IgD-negative memory B cell (primary cell): ENCODE measurements around the gene ZNF317. TPM values are rescaled to one million over a fixed set of nuclear protein-coding genes. Genes with fewer than 3 reads are reported as not detected.

Experiments used
- H3K27ac Mint-ChIP-seq, 3 donors: one replicate each; pipeline ENCODE4 v1.8.0; 2020 to 2022; ENCODE audit warnings: mild to moderate bottlenecking in 3 of 3, mixed read lengths in 3 of 3, moderate library complexity in 1 of 3
- H3K27me3 Mint-ChIP-seq: one replicate; pipeline ENCODE4 v1.8.0; 2021; ENCODE audit warnings: mixed read lengths
- H3K36me3 Mint-ChIP-seq: one replicate; pipeline ENCODE4 v1.8.0; 2020; ENCODE audit warnings: mild to moderate bottlenecking, mixed read lengths
- H3K4me1 Mint-ChIP-seq, 3 donors: one replicate each; pipeline ENCODE4 v1.8.0; 2020 to 2022; ENCODE audit warnings: mixed read lengths in 3 of 3, mild to moderate bottlenecking in 1 of 3
- H3K4me3 Mint-ChIP-seq, 4 donors: one replicate each; pipeline ENCODE4 v1.8.0; 2020 to 2022; ENCODE audit warnings: mild to moderate bottlenecking in 4 of 4, mixed read lengths in 4 of 4, moderate library complexity in 3 of 4
- H3K9me3 Mint-ChIP-seq, 3 donors: one replicate each; pipeline ENCODE4 v1.8.0; 2020 to 2021; ENCODE audit warnings: mixed read lengths in 3 of 3, mild to moderate bottlenecking in 1 of 3
- polyA plus RNA-seq: library from polyadenylated mRNA; unstranded; fragments of 300-500 nt; fragmentation: Illumina TruSeq; gene quantifications from one replicate; pipeline ENCODE4 v1.2.3, GENCODE V29; 2021

Gene ZNF317
- polyA plus RNA-seq: 51.6 TPM

DNA sequence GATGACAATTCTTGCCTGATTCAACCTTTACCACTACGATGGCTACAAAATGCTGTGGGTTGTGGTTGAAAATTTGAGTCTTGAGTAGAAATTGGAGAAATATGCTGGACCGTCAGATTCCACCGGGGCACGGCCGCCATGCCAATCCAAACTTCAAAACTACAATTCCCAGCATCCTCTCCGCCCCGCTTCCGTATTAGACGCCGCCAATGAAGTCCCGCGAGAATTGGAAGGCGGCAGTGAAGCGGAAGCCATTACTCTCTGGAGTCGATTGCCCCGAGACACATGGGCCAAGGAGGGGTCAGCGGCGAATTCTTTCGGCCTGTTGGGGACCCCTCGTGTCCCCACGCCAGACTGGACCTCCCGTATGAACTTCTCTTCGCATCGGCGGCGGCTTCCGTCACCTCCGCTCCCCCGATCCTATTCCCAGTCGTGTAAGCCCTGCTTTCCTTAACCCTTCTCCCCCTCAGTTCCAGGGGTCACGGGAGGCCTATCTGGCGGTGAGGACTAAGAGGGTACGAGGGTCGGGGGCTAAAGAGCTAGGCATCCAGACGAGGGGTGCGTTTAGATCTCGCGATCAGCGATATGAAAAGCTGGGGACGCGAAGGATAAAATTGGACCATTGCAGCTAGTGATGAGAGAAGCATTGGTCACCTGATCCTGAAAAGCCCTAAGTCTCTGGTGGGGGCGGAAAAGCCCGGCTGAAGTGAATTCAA lies at the start of gene ZNF317:
TSS of gene ZNF317 (plus strand) at position 239 of the 716 bp plus-strand sequence. CDS start 15,620 bp downstream, outside the sequence.
- Mint-ChIP-seq H3K4me1 (peaks cover 19 to 25% (median 21%) of the 10 kb centered on the region in 3 donors), H3K36me3 (peaks cover 13% of the 10 kb centered on the region), H3K4me3 (peak within 1 kb of the TSS; percentile 97 to 100 (median 98)), H3K27ac (peak within 1 kb of the TSS; percentile 87 to 99 (median 97)), H3K9me3 (peaks cover 0 to 8% (median 5%) of the 10 kb centered on the region in 3 donors), H3K27me3 (peaks cover 2% of the 10 kb centered on the region)

GRCh38 chr19:9107375-9107774 lies 32.8 kb upstream of the ZNF317 start, which contains the start of gene OR7G2:
Gene OR7G2 (minus strand): TSS chr19:9107475. CDS start chr19:9103243, 4,232 bp downstream.
- H3K27me3 Mint-ChIP-seq: peaks cover 8% of the 10 kb centered on the region
- no peaks in the 10 kb centered on the region for H3K4me1 Mint-ChIP-seq
- no peaks in the 10 kb centered on the region for H3K36me3 Mint-ChIP-seq
- H3K9me3 Mint-ChIP-seq: no peaks in the 10 kb centered on the region
- H3K27ac Mint-ChIP-seq: peak within 1 kb of the TSS in 1 of 3 donors; percentile 31
- no peak within 1 kb of the TSS for H3K4me3 Mint-ChIP-seq

DNA sequence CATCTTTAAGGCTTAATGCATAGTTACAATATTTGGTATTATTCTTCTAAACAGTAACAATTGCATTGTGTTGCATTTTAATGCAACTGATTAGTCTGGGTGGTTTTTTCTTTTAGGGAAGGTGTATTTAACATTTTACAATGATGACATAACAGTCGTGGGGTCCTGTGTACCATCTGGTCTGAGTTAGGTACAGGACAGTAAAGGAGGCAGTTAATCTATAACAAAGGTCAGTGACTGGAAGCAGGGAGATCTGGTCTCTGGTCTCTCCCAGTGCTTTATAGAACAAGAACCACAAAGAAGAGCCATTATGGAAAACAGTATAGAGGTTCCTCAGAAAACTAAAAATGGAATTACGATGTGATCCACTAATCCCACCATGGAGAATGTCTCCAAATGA lies 30.2 kb upstream of the ZNF317 start:
- no peaks in the 10 kb centered on the region for H3K4me1 Mint-ChIP-seq
- no peak overlapping the region for H3K4me3 Mint-ChIP-seq
- H3K27me3 Mint-ChIP-seq: peaks cover 6% of the 10 kb centered on the region
- no peaks in the 10 kb centered on the region for H3K36me3 Mint-ChIP-seq
- no peak overlapping the region for H3K27ac Mint-ChIP-seq
- no peaks in the 10 kb centered on the region for H3K9me3 Mint-ChIP-seq

DNA sequence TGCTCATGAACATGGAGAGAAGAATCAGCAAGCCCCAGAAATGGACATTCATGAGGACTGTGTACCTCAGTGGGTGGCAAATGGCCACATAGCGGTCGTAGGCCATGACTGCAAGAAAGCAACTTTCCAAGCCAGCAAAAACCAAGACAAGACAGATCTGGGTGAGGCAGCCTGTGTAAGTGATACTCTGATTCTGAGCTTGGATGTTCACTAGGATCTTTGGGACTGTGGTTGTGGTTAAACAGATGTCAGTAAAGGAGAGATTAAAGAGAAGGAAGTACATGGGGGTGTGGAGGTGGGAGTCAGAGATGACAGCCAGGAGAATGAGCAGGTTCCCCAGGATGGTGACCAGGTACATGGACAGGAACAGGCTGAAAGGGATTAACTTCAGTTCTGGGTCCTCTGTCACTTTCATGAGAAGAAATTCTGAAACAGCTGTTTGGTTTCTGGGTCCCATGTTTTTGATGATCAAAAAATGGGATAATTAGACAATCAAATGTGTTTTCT lies 24.8 kb upstream of the ZNF317 start, which contains the start of gene OR7G1:
TSS of gene OR7G1 (minus strand) at position 457 of the 507 bp plus-strand sequence. CDS start at position 457, 0 bp downstream.
- H3K4me1 Mint-ChIP-seq: no peaks in the 10 kb centered on the region
- no peaks in the 10 kb centered on the region for H3K36me3 Mint-ChIP-seq
- H3K27me3 Mint-ChIP-seq: peaks cover 2% of the 10 kb centered on the region
- H3K27ac Mint-ChIP-seq: no peak within 1 kb of the TSS
- H3K9me3 Mint-ChIP-seq: no peaks in the 10 kb centered on the region
- no peak within 1 kb of the TSS for H3K4me3 Mint-ChIP-seq

DNA sequence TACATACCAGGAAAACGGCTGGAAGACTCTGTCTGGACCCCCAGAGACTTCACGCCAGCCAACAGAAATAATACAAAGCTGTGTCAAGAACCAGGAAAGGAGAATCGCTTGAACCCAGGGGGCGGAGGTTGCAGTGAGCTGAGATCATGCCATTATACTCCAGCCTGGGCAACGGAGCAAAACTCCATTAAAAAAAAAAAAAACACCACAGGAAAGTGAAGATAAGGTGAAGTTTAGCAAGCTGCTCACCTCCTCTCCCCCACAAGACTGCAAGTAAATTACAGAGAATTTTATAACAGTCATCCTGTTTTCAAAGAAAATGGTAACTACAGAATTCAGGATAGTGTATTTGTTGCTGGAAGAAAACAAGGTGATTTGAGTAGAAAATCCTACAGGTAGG lies 23.6 kb upstream of the ZNF317 start:
- Mint-ChIP-seq H3K36me3 (no peaks in the 10 kb centered on the region), H3K27me3 (peaks cover 3% of the 10 kb centered on the region), H3K27ac (no peak overlapping the region)

DNA sequence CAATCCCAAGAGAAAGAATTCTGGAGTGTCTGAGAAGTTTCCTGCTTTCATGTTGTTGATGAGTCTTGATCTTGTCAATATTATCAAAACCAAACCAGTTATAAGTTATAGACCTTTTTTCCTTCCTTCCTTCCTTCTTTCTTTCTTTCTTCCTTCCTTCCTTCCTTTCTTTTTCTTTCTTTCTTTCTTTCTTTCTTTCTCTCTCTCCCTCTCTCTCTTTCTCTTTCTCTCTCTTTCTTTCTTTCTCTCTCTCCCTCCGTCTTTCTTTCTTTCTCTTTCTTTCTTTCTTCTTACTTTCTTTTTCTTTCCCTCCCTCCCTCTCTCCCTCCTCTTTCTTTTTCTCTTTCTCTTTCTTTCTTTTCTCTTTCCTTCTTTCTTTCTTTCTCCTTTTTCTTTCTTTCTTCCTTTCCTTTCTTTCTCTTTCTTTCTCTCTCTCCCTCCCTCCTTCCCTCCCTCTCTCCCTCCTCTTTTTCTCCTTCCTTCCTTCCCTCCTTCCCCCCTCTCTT lies 13.2 kb upstream of the ZNF317 start, which contains the start of gene OR7G3:
TSS of gene OR7G3 (minus strand) at position 51 of the 506 bp plus-strand sequence. CDS start at position 51, 0 bp downstream.
- Mint-ChIP-seq H3K4me1 (peaks cover 5 to 9% (median 7%) of the 10 kb centered on the region in 3 donors), H3K9me3 (peaks cover 0 to 2% (median 0%) of the 10 kb centered on the region in 3 donors), H3K4me3 (no peak within 1 kb of the TSS), H3K36me3 (no peaks in the 10 kb centered on the region), H3K27me3 (no peaks in the 10 kb centered on the region), H3K27ac (no peak within 1 kb of the TSS)

More for the DNA sequence above, 23.6 kb upstream of the ZNF317 start:
- H3K4me3 Mint-ChIP-seq: no peak overlapping the region
- H3K9me3 Mint-ChIP-seq: peaks cover 0 to 2% (median 2%) of the 10 kb centered on the region in 3 donors
- no peaks in the 10 kb centered on the region for H3K4me1 Mint-ChIP-seq

DNA sequence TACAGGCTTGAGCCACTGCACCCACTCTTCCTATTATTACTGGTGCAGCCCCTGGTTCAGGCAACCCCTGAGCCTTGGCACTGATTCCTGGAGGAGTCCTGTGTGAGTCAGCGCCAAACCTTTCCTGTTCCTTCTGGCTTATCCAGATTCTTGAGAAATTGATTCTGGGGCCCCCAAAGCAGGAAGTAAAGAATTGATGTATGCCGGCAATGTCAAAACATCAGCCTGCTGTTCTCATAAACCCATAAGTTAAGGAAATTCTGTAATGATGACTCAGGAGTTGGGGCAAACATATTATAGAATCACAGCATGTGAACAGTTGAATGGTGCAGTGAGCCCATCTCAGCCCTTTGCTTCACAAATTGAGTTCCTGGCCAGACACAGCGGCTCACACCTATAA lies 12.0 kb upstream of the ZNF317 start:
- Mint-ChIP-seq H3K27me3 (no peaks in the 10 kb centered on the region), H3K9me3 (peaks cover 0 to 2% (median 0%) of the 10 kb centered on the region in 3 donors), H3K36me3 (no peaks in the 10 kb centered on the region), H3K27ac (no peak overlapping the region), H3K4me1 (peaks cover 5 to 9% (median 7%) of the 10 kb centered on the region in 3 donors), H3K4me3 (no peak overlapping the region)

DNA sequence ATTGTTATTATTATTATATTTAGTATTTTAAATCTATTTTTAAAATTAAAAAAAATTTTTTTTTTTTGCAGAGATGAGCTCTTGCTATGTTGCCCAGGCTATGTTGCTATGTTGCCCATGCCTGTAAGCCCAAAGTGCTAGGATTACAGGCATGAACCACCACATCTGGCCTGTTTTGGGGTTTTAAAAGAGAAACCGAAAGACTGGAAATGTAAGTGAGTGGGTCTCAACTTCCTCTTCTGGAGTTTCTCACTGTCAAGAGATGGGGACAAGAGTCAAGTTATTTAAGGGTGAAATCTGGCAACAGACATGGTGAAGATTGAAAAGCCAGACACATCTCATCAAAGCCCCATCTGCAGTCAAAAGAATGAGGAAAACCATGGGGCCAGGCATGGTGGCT lies 9.2 kb upstream of the ZNF317 start:
- H3K27me3 Mint-ChIP-seq: peaks cover 2% of the 10 kb centered on the region
- H3K4me3 Mint-ChIP-seq: no peak overlapping the region
- H3K27ac Mint-ChIP-seq: peak overlapping the region in 1 of 3 donors; percentile 11
- peaks cover 5 to 7% (median 7%) of the 10 kb centered on the region in 3 donors for H3K4me1 Mint-ChIP-seq
- no peaks in the 10 kb centered on the region for H3K36me3 Mint-ChIP-seq
- peaks cover 0 to 2% (median 0%) of the 10 kb centered on the region in 3 donors for H3K9me3 Mint-ChIP-seq

- Mint-ChIP-seq H3K9me3 (peaks cover 0 to 2% (median 0%) of the 10 kb centered on the region in 3 donors), H3K4me1 (peaks cover 5 to 8% (median 8%) of the 10 kb centered on the region in 3 donors), H3K27ac (no peak overlapping the region), H3K27me3 (peaks cover 2% of the 10 kb centered on the region), H3K4me3 (no peak overlapping the region), H3K36me3 (no peaks in the 10 kb centered on the region)
These were observed 7.8 kb upstream of the ZNF317 start for GRCh38 chr19:9132422-9132821.

DNA sequence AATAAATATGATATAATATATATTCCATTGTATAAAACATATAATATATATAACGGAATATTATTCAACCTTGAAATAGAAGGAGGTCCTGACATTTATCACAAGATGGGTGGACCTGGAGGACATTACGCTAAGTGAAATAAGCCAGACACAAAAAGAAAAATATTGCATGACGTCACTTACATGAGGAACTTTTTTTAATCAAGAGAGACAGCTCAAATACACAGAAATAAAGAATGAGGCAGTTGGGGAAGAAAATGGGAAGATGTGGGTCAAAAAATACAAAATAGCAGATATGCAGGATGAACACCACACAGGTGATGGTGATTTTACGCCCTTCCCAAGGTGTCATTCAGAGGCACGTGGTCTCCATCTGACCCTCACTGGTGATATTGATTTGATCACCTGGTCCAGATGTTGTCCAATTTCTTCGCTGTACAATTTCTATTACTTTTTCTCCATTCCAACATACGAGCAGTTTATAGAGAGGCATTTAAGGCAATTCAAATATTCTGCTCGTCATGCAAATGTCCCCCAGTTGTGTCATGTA lies 513 bp upstream of the ZNF317 start:
- H3K4me3 Mint-ChIP-seq: peak overlapping the region; percentile 97 to 100 (median 98)
- H3K4me1 Mint-ChIP-seq: peaks cover 15 to 22% (median 21%) of the 10 kb centered on the region in 3 donors
- H3K27ac Mint-ChIP-seq: peak overlapping the region; percentile 87 to 99 (median 97)
- H3K27me3 Mint-ChIP-seq: peaks cover 2% of the 10 kb centered on the region
- peaks cover 0 to 5% (median 2%) of the 10 kb centered on the region in 3 donors for H3K9me3 Mint-ChIP-seq
- H3K36me3 Mint-ChIP-seq: peaks cover 8% of the 10 kb centered on the region

- no peak overlapping the region for H3K27ac Mint-ChIP-seq
- H3K36me3 Mint-ChIP-seq: peaks cover 31% of the 10 kb centered on the region
- H3K4me3 Mint-ChIP-seq: peak overlapping the region in 1 of 4 donors; percentile 74
- peaks cover 27 to 36% (median 28%) of the 10 kb centered on the region in 3 donors for H3K4me1 Mint-ChIP-seq
- H3K9me3 Mint-ChIP-seq: peaks cover 0 to 16% (median 11%) of the 10 kb centered on the region in 3 donors
- no peaks in the 10 kb centered on the region for H3K27me3 Mint-ChIP-seq
These were observed 4.7 kb downstream of the ZNF317 start for GRCh38 chr19:9144920-9145319.

GRCh38 chr19:9146882-9147281 lies 6.7 kb downstream of the ZNF317 start:
- H3K36me3 Mint-ChIP-seq: peaks cover 31% of the 10 kb centered on the region
- H3K4me1 Mint-ChIP-seq: peaks cover 34 to 37% (median 36%) of the 10 kb centered on the region in 3 donors
- H3K27ac Mint-ChIP-seq: no peak overlapping the region
- no peak overlapping the region for H3K4me3 Mint-ChIP-seq
- H3K27me3 Mint-ChIP-seq: no peaks in the 10 kb centered on the region
- H3K9me3 Mint-ChIP-seq: peaks cover 0 to 25% (median 14%) of the 10 kb centered on the region in 3 donors

DNA sequence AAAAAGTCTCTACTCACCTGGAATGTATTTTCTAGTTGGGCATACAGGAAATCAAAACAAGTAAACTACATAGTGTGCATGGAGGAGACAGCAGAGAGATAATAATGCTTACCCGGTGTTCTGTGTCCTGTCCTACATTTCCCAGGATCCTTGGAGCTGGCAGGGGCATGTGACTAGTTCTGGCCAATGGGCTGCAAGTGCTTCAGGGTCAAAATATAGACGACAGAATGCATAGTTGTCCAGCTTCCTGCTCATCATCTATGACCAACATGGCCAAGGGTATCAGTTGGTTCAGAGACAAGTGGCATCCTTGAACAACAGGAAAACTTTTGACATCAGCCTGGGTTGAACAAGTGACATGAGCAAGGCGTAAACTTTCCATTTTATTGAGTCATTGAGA lies 8.5 kb downstream of the ZNF317 start:
- Mint-ChIP-seq H3K4me1 (peaks cover 30 to 36% (median 30%) of the 10 kb centered on the region in 3 donors), H3K4me3 (peak overlapping the region in 1 of 4 donors; percentile 32), H3K27ac (no peak overlapping the region), H3K9me3 (peaks cover 3 to 25% (median 19%) of the 10 kb centered on the region in 3 donors), H3K36me3 (peaks cover 42% of the 10 kb centered on the region), H3K27me3 (no peaks in the 10 kb centered on the region)

DNA sequence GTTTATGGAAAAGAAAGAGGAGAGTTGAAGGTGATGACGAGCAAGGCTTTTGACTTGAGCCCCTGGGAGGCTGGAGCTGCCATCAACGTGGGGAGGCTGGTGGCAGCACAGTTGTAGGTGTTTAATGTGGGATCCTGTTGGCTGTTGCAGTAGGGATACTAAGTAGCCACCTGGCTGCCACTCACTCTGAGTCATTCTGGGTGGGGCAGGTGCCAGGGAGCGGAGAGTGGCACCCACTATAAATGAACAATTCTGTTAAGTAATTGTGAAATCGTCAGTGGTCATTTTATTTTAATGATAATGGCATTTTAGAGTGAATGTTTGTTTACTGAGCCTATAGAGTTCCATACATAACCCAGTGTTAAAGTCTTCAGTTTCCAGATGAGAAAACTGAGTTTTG lies 9.8 kb downstream of the ZNF317 start:
- peaks cover 3 to 21% (median 16%) of the 10 kb centered on the region in 3 donors for H3K9me3 Mint-ChIP-seq
- H3K27me3 Mint-ChIP-seq: no peaks in the 10 kb centered on the region
- H3K4me3 Mint-ChIP-seq: no peak overlapping the region
- H3K27ac Mint-ChIP-seq: peak overlapping the region in 1 of 3 donors; percentile 3
- peaks cover 46% of the 10 kb centered on the region for H3K36me3 Mint-ChIP-seq
- peaks cover 34 to 38% (median 35%) of the 10 kb centered on the region in 3 donors for H3K4me1 Mint-ChIP-seq

DNA sequence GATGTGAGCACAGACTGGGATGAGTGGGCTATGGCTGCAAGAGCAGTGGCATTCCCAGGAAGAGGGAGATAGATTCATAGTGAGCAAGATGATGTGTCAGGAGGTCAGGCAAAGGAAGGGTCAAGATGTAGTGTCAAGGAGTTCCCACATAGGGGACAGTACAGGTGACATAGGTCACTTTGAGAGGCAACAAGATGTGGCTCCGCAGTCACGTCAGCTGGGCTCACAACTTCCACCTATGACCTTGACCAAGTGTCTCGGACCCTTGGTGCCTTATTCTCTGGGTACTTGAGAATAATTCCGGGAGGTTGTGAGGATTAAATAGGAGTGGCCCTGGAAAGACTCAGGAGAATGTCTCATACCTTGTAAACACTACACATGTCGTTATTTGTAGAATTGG lies 10.5 kb downstream of the ZNF317 start:
- H3K9me3 Mint-ChIP-seq: peaks cover 3 to 22% (median 11%) of the 10 kb centered on the region in 3 donors
- peaks cover 48% of the 10 kb centered on the region for H3K36me3 Mint-ChIP-seq
- peak overlapping the region in 2 of 4 donors; percentile 2 to 61 for H3K4me3 Mint-ChIP-seq
- H3K27ac Mint-ChIP-seq: no peak overlapping the region
- peaks cover 40 to 44% (median 40%) of the 10 kb centered on the region in 3 donors for H3K4me1 Mint-ChIP-seq
- no peaks in the 10 kb centered on the region for H3K27me3 Mint-ChIP-seq
